ENCODE data around the gene FAM234B.

FAM234B gene

DNA sequence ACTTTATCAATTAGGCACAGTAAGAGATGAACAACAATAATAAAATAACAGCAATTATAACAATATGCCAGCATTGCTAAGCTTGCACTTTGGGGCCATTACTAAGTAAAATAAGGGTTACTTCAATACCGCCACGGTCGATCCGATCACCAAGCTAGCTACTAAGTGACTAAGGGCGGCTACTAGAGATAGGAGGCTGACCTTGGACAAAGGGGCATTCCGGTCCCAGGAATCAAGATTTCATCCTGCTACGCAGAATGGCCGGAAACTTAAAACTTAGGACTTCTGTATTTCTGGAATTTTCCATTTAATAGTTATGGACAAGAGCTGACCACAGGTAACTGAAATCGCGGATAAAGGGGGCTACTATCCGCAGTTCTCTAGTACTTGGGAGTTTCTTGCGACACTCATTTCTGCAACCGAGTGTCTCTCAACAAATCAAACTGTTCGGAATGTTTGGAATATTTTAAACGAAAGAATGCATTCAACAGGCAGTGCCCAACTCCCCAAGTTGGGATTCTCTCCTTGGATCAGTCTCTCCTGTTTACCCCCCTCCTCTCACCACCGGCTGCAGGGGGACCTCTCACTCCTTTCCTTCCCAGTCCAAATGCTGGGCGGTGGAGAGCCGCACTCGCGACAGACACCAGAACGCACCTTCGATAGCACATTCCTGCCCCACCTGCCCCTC is 44.8 kb upstream of the FAM234B start:
- peak overlapping the region; percentile 90 for H3K4me3 ChIP-seq (ENCODE audit: low read depth, low read length)

DNA sequence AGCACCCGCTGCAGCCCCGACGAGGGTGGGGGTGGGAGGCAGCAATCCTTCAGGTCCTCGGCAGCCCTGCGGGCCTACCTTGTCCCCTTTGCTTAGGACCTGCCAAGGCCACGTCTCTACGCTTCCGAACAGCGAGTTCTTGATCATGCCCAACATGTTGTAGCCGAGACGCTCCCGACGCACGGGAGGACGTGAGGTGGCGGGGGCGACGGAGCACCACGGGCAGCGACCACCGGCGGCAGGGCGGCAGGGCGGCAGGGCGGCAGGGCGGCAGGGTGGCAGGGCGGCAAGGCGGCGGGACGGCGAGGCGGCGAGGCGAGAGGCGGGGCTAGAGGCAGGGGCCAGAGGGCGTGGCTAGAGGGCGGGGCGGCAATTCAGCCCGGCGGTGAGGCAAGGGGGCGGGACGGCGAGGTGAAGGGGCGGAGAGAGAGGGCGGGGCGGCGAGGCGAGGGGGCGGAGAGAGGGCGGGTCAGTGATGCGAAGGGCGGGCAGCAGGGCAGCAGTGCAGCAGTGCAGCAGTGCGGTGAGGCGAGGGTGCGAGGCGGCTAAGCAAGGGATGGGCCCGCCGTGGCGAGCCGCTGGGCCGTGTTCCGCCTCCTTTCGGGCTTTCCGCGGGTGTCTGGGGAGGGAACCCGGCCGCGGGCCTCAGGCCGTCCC is 44.1 kb upstream of the FAM234B start, which contains the start of gene HEBP1:
Gene HEBP1 (minus strand): TSS at position 307 of the 657 bp plus-strand sequence. CDS start 151 bp downstream, at position 156.
- H3K4me3 ChIP-seq (ENCODE audit: low read depth, low read length) = peak within 1 kb of the TSS; percentile 90
- TF ChIP-seq, protein P1, sequence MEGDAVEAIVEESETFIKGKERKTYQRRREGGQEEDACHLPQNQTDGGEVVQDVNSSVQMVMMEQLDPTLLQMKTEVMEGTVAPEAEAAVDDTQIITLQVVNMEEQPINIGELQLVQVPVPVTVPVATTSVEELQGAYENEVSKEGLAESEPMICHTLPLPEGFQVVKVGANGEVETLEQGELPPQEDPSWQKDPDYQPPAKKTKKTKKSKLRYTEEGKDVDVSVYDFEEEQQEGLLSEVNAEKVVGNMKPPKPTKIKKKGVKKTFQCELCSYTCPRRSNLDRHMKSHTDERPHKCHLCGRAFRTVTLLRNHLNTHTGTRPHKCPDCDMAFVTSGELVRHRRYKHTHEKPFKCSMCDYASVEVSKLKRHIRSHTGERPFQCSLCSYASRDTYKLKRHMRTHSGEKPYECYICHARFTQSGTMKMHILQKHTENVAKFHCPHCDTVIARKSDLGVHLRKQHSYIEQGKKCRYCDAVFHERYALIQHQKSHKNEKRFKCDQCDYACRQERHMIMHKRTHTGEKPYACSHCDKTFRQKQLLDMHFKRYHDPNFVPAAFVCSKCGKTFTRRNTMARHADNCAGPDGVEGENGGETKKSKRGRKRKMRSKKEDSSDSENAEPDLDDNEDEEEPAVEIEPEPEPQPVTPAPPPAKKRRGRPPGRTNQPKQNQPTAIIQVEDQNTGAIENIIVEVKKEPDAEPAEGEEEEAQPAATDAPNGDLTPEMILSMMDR (IDR thresholded peaks at IDR 0.05; ENCODE audit: low read depth, low read length) = no peak

More for the DNA sequence above, 44.8 kb upstream of the FAM234B start:
- TF ChIP-seq, protein P1 (IDR thresholded peaks at IDR 0.05; ENCODE audit: low read depth, low read length) = no peak

DNA sequence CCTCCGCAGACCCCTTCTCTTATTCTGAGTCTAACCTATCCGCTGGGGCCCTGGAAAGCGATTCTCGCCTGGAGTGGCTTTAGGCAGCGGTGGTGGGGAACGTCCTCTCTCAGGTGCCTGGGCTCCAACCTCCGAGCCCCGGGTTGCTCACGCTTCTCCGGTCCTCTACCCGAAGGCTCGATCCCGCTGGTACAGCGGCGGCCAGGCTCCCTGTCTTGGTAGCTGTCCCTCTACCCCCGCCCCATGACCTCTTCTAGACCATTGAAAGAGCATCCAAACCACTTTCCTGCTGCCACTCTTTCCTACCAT is 43.6 kb upstream of the FAM234B start:
- TF ChIP-seq, protein P1 (IDR thresholded peaks at IDR 0.05; ENCODE audit: low read depth, low read length) = no peak
- H3K4me3 ChIP-seq (ENCODE audit: low read depth, low read length) = peak overlapping the region; percentile 74

DNA sequence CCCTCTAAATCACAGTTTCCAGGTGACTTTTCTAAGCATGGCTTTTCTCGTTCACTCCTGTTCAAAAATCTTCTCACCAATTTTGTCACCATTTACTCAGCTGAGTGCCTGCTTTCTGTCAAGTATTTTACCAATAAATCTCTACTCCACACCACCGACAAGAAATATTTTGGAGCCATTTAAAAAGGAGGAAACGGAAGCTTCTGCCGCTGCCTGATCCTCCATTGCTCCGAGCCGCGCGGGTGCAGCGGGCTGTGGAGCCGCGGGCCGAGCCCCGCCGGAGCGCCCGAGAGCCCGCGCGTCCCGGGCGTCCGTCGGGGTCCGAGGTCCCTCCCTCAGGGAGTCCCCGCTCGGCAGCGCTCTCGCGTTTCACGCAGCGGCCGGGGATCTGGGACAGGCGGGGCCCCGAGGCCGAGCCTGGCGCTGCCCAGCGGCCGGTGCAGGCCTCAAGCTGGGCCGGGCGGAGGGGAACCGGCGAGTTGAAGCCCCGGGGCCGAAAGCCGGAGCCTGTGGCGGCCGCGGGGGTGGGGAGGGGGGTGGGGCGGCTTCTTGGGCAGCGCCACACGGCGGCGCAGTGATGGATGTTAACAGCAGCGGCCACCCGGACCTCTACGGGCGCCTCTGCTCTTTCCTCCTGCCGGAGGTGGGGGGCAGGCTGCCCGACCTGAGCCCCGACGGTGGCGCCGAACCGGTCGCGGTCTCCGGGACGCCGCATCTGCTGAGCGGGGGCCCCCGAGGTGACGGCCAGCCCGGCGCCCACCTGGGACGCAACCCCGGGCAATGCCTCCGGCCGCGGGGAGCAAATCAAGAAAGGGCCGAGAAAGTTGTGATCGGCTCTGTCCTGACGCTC is 43.0 kb upstream of the FAM234B start:
- H3K4me3 ChIP-seq (ENCODE audit: low read depth, low read length) = peak overlapping the region; percentile 74
- TF ChIP-seq, protein P1 (IDR thresholded peaks at IDR 0.05; ENCODE audit: low read depth, low read length) = peak; percentile 10; the same call in 1 of the 2 replicates

DNA sequence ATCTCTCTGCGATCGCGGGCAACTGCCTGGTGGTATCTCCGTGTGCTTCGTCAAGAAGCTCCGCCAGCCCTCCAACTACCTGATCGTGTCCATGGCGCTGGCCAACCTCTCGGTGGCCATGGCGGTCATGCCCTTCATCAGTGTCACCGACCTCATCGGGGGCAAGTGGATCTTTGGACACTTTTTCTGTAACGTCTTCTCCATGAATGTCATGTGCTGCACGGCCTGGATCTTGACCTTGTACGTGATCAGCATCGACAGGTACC is 42.5 kb upstream of the FAM234B start:
- peak overlapping the region; percentile 74 for H3K4me3 ChIP-seq (ENCODE audit: low read depth, low read length)
- TF ChIP-seq, protein P1 (IDR thresholded peaks at IDR 0.05; ENCODE audit: low read depth, low read length) = no peak

DNA sequence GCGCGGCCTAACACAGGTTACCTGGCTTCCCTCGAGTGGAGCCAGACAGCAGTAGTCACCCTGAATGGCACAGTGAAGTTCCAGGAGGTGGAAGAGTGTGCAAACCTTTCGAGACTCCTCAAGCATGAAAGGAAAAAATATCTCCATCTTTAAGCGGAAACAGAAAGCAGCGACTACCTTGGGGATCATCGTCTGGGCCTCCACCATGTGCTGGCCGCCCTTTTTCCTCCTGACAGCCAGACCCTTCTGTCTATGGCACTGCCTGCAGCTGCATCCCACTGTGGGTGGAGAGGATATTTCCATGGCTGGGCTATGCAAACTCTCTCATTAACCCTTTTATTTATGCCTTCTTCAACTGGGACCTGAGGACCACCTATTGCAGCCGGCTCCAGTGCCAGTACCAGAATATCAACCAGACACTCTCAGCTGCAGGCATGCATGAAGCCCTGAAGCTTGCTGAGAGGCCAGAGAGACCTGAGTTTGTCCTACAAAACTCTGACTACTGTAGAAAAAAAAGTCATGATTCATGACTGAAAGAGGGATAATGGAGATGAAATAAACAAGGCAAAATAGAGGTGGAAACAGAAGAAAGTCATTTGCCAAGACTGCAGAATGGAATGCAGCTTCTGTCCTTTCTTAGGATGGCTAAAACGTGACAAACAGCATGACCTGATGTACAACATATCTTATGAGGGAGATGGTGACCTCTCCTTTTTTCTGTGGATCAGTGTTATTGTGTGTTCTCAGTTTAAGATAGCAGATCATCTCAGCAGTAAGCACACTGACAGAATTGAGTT is 41.7 kb upstream of the FAM234B start:
- TF ChIP-seq, protein P1 (IDR thresholded peaks at IDR 0.05; ENCODE audit: low read depth, low read length) = no peak
- H3K4me3 ChIP-seq (ENCODE audit: low read depth, low read length) = peak overlapping the region; percentile 74; the same call in 1 of the 2 replicates

Measured in WI38 (cell line).